ENCODE measurements around the gene LZIC.

The LZIC gene

DNA sequence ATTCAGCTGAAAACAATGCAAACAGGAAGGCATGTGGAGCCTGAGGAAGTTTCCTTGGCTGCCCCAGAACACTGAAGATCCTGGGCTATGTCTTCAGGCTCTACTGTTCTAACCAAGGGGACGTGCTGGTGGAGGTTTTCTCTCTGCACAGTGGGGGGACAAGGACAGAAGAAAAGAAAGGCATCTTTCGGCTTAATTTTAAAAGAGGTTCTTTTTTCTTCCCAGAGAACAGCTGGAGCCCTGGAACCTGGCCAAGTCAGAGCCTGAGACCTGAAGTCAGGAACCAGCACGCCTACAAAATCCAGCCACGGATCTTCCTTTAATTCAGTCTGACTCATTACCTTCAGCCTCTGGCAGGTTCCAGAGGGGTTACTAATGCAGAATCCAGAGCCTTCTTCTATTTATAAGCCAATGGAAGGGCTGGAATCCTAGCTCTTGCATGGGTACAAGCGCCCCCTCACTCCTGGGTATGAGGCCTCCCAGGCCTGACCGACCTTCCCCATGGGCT lies 52.9 kb downstream of the LZIC start:
- Histone ChIP-seq H3K9me3 (ENCODE audit: insufficient read depth, low read length, severe bottlenecking) (no peaks in the 10 kb centered on the region), H3K27ac (ENCODE audit: low read length) (no peak overlapping the region), H3K9ac (ENCODE audit: low read depth, low read length) (no peak overlapping the region), H3K79me2 (ENCODE audit: insufficient read depth, low read length) (no peaks in the 10 kb centered on the region), H3K4me2 (ENCODE audit: insufficient read depth, low read length) (no peak overlapping the region), H3K4me1 (ENCODE audit: insufficient read depth, low read length) (peaks cover 23% of the 10 kb centered on the region), H2AFZ (ENCODE audit: low read depth, low read length) (no peak overlapping the region), H3K27me3 (ENCODE audit: insufficient read depth, low read length, poor library complexity) (no peaks in the 10 kb centered on the region), H3K4me3 (ENCODE audit: low read depth in 1 of 2, low read length in 2 of 2) (no peak overlapping the region), H4K20me1 (ENCODE audit: insufficient read depth, low read length) (no peaks in the 10 kb centered on the region), H3K36me3 (ENCODE audit: insufficient read depth, low read length) (no peaks in the 10 kb centered on the region)
- ATAC-seq (ENCODE audit: insufficient read depth, low read depth) (no peak), DNase-seq (no peak)
- no peak for TF ChIP-seq EZH2 (IDR thresholded peaks at IDR 0.05; ENCODE audit: borderline replicate concordance, low read depth, low read length, severe bottlenecking)
- TF ChIP-seq, protein P1, sequence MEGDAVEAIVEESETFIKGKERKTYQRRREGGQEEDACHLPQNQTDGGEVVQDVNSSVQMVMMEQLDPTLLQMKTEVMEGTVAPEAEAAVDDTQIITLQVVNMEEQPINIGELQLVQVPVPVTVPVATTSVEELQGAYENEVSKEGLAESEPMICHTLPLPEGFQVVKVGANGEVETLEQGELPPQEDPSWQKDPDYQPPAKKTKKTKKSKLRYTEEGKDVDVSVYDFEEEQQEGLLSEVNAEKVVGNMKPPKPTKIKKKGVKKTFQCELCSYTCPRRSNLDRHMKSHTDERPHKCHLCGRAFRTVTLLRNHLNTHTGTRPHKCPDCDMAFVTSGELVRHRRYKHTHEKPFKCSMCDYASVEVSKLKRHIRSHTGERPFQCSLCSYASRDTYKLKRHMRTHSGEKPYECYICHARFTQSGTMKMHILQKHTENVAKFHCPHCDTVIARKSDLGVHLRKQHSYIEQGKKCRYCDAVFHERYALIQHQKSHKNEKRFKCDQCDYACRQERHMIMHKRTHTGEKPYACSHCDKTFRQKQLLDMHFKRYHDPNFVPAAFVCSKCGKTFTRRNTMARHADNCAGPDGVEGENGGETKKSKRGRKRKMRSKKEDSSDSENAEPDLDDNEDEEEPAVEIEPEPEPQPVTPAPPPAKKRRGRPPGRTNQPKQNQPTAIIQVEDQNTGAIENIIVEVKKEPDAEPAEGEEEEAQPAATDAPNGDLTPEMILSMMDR (IDR thresholded peaks at IDR 0.05; ENCODE audit: borderline replicate concordance, extremely low read depth, low read length, poor library complexity, severe bottlenecking), result no peak

DNA sequence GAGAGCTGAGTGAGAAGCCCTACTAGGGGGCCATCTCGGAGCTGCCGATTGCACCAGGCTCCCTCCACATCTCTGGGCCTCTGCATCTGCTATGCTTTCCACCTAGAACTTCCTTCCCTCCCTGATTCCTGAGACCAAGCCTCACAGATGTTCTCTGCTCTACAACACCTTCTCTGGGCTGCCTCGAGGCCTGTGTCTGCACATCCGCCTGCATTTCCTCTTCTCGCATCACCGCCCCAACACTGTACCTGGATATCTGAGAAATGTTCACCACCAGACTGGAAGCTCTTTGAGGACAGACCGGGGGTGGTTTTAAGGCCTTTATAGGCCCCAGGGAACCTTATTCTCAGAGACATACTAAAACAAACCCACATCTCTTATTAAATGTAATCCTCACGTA lies 53.8 kb downstream of the LZIC start:
- no peaks in the 10 kb centered on the region for H3K36me3 ChIP-seq (ENCODE audit: insufficient read depth, low read length)
- peaks cover 22% of the 10 kb centered on the region for H3K4me1 ChIP-seq (ENCODE audit: insufficient read depth, low read length)
- ATAC-seq (ENCODE audit: insufficient read depth, low read depth), result no peak
- DNase-seq, result no peak
- H4K20me1 ChIP-seq (ENCODE audit: insufficient read depth, low read length), result no peaks in the 10 kb centered on the region
- H3K9me3 ChIP-seq (ENCODE audit: insufficient read depth, low read length, severe bottlenecking), result no peaks in the 10 kb centered on the region
- no peak overlapping the region for H3K4me3 ChIP-seq (ENCODE audit: low read depth in 1 of 2, low read length in 2 of 2)
- no peaks in the 10 kb centered on the region for H3K79me2 ChIP-seq (ENCODE audit: insufficient read depth, low read length)
- no peak overlapping the region for H3K9ac ChIP-seq (ENCODE audit: low read depth, low read length)
- no peak overlapping the region for H3K4me2 ChIP-seq (ENCODE audit: insufficient read depth, low read length)
- H3K27me3 ChIP-seq (ENCODE audit: insufficient read depth, low read length, poor library complexity), result no peaks in the 10 kb centered on the region
- no peak overlapping the region for H3K27ac ChIP-seq (ENCODE audit: low read length)
- H2AFZ ChIP-seq (ENCODE audit: low read depth, low read length), result no peak overlapping the region
- TF ChIP-seq EZH2 (IDR thresholded peaks at IDR 0.05; ENCODE audit: borderline replicate concordance, low read depth, low read length, severe bottlenecking), result no peak
- TF ChIP-seq, protein P1 (IDR thresholded peaks at IDR 0.05; ENCODE audit: borderline replicate concordance, extremely low read depth, low read length, poor library complexity, severe bottlenecking), result no peak

DNA sequence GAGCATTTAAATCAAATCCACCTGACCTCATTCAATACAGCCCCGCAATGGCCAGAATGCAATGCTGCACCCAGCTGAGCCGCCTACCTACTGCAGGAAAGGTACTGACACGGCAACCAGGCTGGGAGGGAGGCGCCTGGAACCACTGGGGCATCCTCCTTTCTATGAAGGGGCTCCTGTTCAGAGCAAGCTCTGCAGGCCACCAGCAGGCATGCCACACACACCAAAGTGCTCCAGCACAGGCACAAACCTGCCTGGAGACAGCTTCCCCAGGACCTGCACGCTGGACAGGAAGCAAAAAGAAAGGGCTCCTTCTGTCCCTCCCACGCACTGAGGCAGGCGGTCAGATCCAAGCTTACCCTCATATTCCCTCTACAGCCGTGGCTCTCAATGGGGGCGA lies 54.3 kb downstream of the LZIC start:
- TF ChIP-seq EZH2 (IDR thresholded peaks at IDR 0.05; ENCODE audit: borderline replicate concordance, low read depth, low read length, severe bottlenecking), result no peak
- TF ChIP-seq, protein P1 (IDR thresholded peaks at IDR 0.05; ENCODE audit: borderline replicate concordance, extremely low read depth, low read length, poor library complexity, severe bottlenecking), result no peak
- Histone ChIP-seq H3K4me1 (ENCODE audit: insufficient read depth, low read length) (peaks cover 17% of the 10 kb centered on the region), H3K9ac (ENCODE audit: low read depth, low read length) (no peak overlapping the region), H3K36me3 (ENCODE audit: insufficient read depth, low read length) (no peaks in the 10 kb centered on the region), H2AFZ (ENCODE audit: low read depth, low read length) (no peak overlapping the region), H3K4me2 (ENCODE audit: insufficient read depth, low read length) (no peak overlapping the region), H3K79me2 (ENCODE audit: insufficient read depth, low read length) (no peaks in the 10 kb centered on the region), H3K4me3 (ENCODE audit: low read depth in 1 of 2, low read length in 2 of 2) (no peak overlapping the region), H3K9me3 (ENCODE audit: insufficient read depth, low read length, severe bottlenecking) (no peaks in the 10 kb centered on the region), H3K27me3 (ENCODE audit: insufficient read depth, low read length, poor library complexity) (no peaks in the 10 kb centered on the region), H4K20me1 (ENCODE audit: insufficient read depth, low read length) (peaks cover 1% of the 10 kb centered on the region; the same call in 1 of the 2 replicates), H3K27ac (ENCODE audit: low read length) (no peak overlapping the region)
- ATAC-seq (ENCODE audit: insufficient read depth, low read depth) (no peak), DNase-seq (no peak)

DNA sequence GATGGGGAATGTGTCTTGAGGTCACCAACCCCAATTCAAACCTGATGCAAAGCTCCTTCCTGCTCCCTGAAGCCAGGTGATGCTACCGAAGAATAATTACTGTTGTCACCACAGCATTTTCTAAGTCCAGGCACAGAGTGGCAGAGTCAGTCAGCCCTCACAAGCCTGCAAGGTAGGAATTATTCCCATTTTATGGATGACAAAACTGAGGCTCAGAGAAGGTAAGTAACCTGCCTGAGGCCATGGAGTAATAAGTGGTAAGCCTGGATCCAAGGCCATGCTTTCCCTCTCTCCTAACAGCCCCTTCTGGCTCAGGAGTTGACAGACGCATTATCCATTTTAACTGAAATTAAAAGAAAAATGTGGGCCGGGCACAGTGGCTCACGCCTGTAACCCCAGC lies 56.1 kb downstream of the LZIC start:
- Histone ChIP-seq H3K9me3 (ENCODE audit: insufficient read depth, low read length, severe bottlenecking) (no peaks in the 10 kb centered on the region), H4K20me1 (ENCODE audit: insufficient read depth, low read length) (peaks cover 9% of the 10 kb centered on the region; the same call in 1 of the 2 replicates), H3K4me2 (ENCODE audit: insufficient read depth, low read length) (no peak overlapping the region), H2AFZ (ENCODE audit: low read depth, low read length) (no peak overlapping the region), H3K27ac (ENCODE audit: low read length) (no peak overlapping the region), H3K9ac (ENCODE audit: low read depth, low read length) (no peak overlapping the region), H3K36me3 (ENCODE audit: insufficient read depth, low read length) (no peaks in the 10 kb centered on the region), H3K27me3 (ENCODE audit: insufficient read depth, low read length, poor library complexity) (no peaks in the 10 kb centered on the region), H3K79me2 (ENCODE audit: insufficient read depth, low read length) (no peaks in the 10 kb centered on the region), H3K4me1 (ENCODE audit: insufficient read depth, low read length) (peaks cover 5% of the 10 kb centered on the region), H3K4me3 (ENCODE audit: low read depth in 1 of 2, low read length in 2 of 2) (no peak overlapping the region)
- DNase-seq (no peak), ATAC-seq (ENCODE audit: insufficient read depth, low read depth) (no peak)
- no peak for TF ChIP-seq EZH2 (IDR thresholded peaks at IDR 0.05; ENCODE audit: borderline replicate concordance, low read depth, low read length, severe bottlenecking)
- TF ChIP-seq, protein P1 (IDR thresholded peaks at IDR 0.05; ENCODE audit: borderline replicate concordance, extremely low read depth, low read length, poor library complexity, severe bottlenecking), result no peak

Data from DND-41 (cell line).